PC-9 (cell line): ENCODE results near the gene TATDN2. TPM values are rescaled to one million over a fixed set of nuclear protein-coding genes. Genes with fewer than 3 reads are reported as not detected.
"Not testable (repeated sequence)": the region's sequence is repeated elsewhere in the genome, so short reads cannot be mapped to it uniquely, and the experiment has no call there.

Source experiments
- BruUV-seq: library from RNA; stranded (reverse); fragments of 400-500 nt; replicated peaks from 2 replicates; lab custom pipeline; 2021; lab: Mats Ljungman, UMichigan
- CTCF ChIA-PET: fragments of 300-600 bp; sonication (Branson Sonifier 250); formaldehyde crosslinking; loops from one replicate; lab custom pipeline; 2022; ENCODE audit warnings: antibody characterized with exemption; lab: Charles Lee
- POLR2A ChIA-PET: fragments of 300-600 bp; sonication (Branson Sonifier 250); formaldehyde crosslinking; loops from one replicate; lab custom pipeline; 2022; ENCODE audit warnings: antibody characterized with exemption; ENCODE audit not compliant: unreplicated experiment; lab: Charles Lee
- DNase-seq, 2 experiments: peaks; one replicate each; pipeline versions ENCODE4 v3.0.0 to v3.0.0-alpha.2; 2015 to 2022; ENCODE audit warnings: mixed read lengths in 1 of 2
- H2AFZ ChIP-seq: fragments of 200-600 bp; sonication (generic); 2 replicates; pipeline ENCODE4 v1.8.1; 2017; ENCODE audit warnings: antibody characterized with exemption
- H3F3A ChIP-seq: fragments of 200-600 bp; sonication (generic); 2 replicates; pipeline ENCODE4 v1.8.1; 2017; ENCODE audit warnings: antibody characterized with exemption, mild to moderate bottlenecking, low read depth; ENCODE audit not compliant: insufficient read depth
- H3K27ac ChIP-seq: fragments of 200-600 bp; sonication (generic); 2 replicates; pipeline ENCODE4 v1.6.1; 2016; ENCODE audit warnings: mixed run types
- H3K27me3 ChIP-seq: fragments of 200-600 bp; sonication (generic); 2 replicates; pipeline ENCODE4 v1.6.1; 2016; ENCODE audit warnings: low read depth, mixed run types; ENCODE audit not compliant: insufficient read depth
- H3K36me3 ChIP-seq: fragments of 200-600 bp; sonication (generic); 2 replicates; pipeline ENCODE4 v1.6.1; 2016; ENCODE audit warnings: low read depth, mixed run types
- H3K4me1 ChIP-seq: fragments of 200-600 bp; sonication (generic); replicated peaks from 2 replicates; pipeline ENCODE4 v1.6.1; 2016; ENCODE audit warnings: mixed run types; ENCODE audit not compliant: insufficient read depth
- H3K4me2 ChIP-seq: fragments of 200-600 bp; sonication (generic); 2 replicates; pipeline ENCODE4 v1.6.1; 2017; ENCODE audit warnings: mixed run types
- H3K4me3 ChIP-seq: fragments of 200-600 bp; sonication (generic); 2 replicates; pipeline ENCODE4 v1.6.1; 2016; ENCODE audit warnings: mixed run types
- H3K79me2 ChIP-seq: fragments of 200-600 bp; sonication (generic); 2 replicates; pipeline ENCODE4 v1.6.1; 2017; ENCODE audit warnings: low read depth, mixed run types
- H3K9me2 ChIP-seq: fragments of 200-600 bp; sonication (generic); 2 replicates; pipeline ENCODE4 v1.8.1; 2017; ENCODE audit warnings: mild to moderate bottlenecking; ENCODE audit not compliant: insufficient read depth
- H3K9me3 ChIP-seq: fragments of 200-600 bp; sonication (generic); 2 replicates; pipeline ENCODE4 v1.8.1; 2016; ENCODE audit warnings: low read depth; ENCODE audit not compliant: insufficient read depth
- H4K20me1 ChIP-seq: fragments of 200-600 bp; sonication (generic); 2 replicates; pipeline ENCODE4 v1.8.1; 2017; ENCODE audit not compliant: insufficient read depth
- EZH2 ChIP-seq: fragments of 200-600 bp; sonication (generic); IDR thresholded peaks from 2 replicates; pipeline ENCODE4 v1.8.0; 2017; ENCODE audit warnings: antibody characterized with exemption, low read depth
- intact Hi-C: fragments of 100-400 bp; cut with micrococcal nuclease; formaldehyde crosslinking; loops from one replicate; pipeline ENCODE4 v1.10.0; 2022; ENCODE audit not compliant: unreplicated experiment
- total RNA-seq: library from RNA; stranded (reverse); gene quantifications from 2 replicates; pipeline ENCODE4 v1.2.3, GENCODE V29; 2021
- TF ChIP-seq, protein P1 (sequence below): fragments of 200-600 bp; sonication (generic); conservative IDR thresholded peaks from 2 replicates; pipeline ENCODE4 v1.6.1; 2017; ENCODE audit warnings: mixed run types, antibody characterized with exemption, mild to moderate bottlenecking, moderate library complexity

The TATDN2 gene
- total RNA-seq, 1 experiment from 2014 or later = 34.0 TPM

DNA sequence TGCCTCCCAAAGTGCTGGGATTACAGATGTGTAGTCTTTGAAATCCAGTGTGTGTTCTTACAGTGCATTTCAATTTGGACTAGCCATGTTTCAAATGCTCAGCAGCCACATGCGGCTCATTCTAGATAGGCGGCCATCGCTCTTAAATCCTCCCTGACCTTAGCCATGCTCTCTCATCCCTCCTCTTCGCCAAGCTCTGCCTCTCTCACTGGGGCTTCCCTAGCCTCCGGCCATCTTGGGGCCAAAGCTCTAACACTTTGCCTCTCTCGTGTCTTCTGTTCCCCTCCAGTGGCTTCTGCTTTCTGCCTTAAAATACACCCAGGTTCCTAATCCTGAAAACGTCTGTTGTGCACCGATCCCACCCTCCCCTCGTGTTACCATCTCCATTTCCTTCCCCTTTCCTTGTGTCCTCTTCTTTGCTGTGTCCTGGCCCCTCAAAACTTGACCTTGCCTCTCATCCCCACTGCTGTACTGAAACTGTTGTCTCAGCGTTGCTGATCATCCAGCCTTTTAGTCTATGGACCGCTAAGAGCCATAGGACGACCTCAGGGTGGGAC is 45.8 kb downstream of the TATDN2 start:
- Histone ChIP-seq H3K9me3 (no peaks in the 10 kb centered on the region), H3F3A (peaks cover 3% of the 10 kb centered on the region; the same call in 1 of the 2 replicates), H2AFZ (no peak overlapping the region), H3K27ac (no peak overlapping the region), H3K4me1 (no peaks in the 10 kb centered on the region), H3K79me2 (no peaks in the 10 kb centered on the region), H4K20me1 (no peaks in the 10 kb centered on the region), H3K4me2 (no peak overlapping the region), H3K36me3 (peaks cover 3% of the 10 kb centered on the region; the same call in 1 of the 2 replicates), H3K27me3 (no peaks in the 10 kb centered on the region), H3K4me3 (no peak overlapping the region), H3K9me2 (no peaks in the 10 kb centered on the region)
- DNase-seq = no peak
- TF ChIP-seq, protein P1, sequence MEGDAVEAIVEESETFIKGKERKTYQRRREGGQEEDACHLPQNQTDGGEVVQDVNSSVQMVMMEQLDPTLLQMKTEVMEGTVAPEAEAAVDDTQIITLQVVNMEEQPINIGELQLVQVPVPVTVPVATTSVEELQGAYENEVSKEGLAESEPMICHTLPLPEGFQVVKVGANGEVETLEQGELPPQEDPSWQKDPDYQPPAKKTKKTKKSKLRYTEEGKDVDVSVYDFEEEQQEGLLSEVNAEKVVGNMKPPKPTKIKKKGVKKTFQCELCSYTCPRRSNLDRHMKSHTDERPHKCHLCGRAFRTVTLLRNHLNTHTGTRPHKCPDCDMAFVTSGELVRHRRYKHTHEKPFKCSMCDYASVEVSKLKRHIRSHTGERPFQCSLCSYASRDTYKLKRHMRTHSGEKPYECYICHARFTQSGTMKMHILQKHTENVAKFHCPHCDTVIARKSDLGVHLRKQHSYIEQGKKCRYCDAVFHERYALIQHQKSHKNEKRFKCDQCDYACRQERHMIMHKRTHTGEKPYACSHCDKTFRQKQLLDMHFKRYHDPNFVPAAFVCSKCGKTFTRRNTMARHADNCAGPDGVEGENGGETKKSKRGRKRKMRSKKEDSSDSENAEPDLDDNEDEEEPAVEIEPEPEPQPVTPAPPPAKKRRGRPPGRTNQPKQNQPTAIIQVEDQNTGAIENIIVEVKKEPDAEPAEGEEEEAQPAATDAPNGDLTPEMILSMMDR = no peak
- TF ChIP-seq EZH2 = no peak
- CTCF ChIA-PET = no interaction called here
- intact Hi-C loops = no loop called here
- no TSS peak for BruUV-seq
- POLR2A ChIA-PET = no interaction called here

DNA sequence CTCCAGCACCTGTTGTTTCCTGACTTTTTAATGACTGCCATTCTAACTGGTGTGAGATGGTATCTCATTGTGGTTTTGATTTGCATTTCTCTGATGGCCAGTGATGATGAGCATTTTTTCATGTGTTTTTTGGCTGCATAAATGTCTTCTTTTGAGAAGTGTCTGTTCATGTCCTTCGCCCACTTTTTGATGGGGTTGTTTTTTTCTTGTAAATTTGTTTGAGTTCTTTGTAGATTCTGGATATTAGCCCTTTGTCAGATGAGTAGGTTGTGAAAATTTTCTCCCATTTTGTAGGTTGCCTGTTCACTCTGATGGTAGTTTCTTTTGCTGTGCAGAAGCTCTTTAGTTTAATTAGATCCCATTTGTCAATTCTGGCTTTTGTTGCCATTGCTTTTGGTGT is 49.8 kb downstream of the TATDN2 start:
- H3K36me3 ChIP-seq = peaks cover 12% of the 10 kb centered on the region; the same call in 1 of the 2 replicates
- H3K9me2 ChIP-seq, H3K79me2 ChIP-seq, H3K4me2 ChIP-seq, intact Hi-C loops, DNase-seq, POLR2A ChIA-PET, H3K27me3 ChIP-seq, H3K4me3 ChIP-seq, H3K27ac ChIP-seq, H3K4me1 ChIP-seq, BruUV-seq, H3K9me3 ChIP-seq, H2AFZ ChIP-seq: not testable (repeated sequence)
- peaks cover 15% of the 10 kb centered on the region; the same call in 1 of the 2 replicates for H4K20me1 ChIP-seq
- CTCF ChIA-PET = interaction anchor here (0.7 kb wide), 1 partner anchor 549 kb away, joined by 4 read pairs; no protein-coding TSS in a partner anchor
- peaks cover 13% of the 10 kb centered on the region; the same call in 1 of the 2 replicates for H3F3A ChIP-seq

DNA sequence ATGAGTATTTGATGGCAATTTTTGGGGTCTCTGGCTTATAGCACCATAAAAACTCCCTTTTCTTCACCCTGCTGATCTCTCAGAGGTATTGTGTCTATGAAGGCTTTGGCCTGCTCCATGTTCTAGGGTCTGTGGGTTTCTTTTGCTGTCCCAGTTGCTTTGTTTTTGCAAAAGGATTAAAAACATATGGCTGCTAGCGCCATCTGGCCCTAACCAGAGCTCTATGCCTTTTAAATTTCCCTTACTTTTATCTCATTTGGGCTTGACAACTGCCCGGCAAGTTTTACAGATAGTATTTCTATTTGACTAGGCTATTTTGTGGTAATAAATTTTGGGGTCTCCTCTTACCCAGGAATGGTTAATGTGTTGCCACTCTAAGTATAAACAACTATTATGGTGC is 50.9 kb downstream of the TATDN2 start:
- peaks cover 19% of the 10 kb centered on the region; the same call in 1 of the 2 replicates for H3F3A ChIP-seq
- H3K4me3 ChIP-seq = no peak overlapping the region
- intact Hi-C loops = no loop called here
- DNase-seq = no peak
- POLR2A ChIA-PET = no interaction called here
- H3K27ac ChIP-seq = no peak overlapping the region
- H2AFZ ChIP-seq = no peak overlapping the region
- no peaks in the 10 kb centered on the region for H3K4me1 ChIP-seq
- no peaks in the 10 kb centered on the region for H3K9me3 ChIP-seq
- CTCF ChIA-PET = no interaction called here
- H4K20me1 ChIP-seq = peaks cover 15% of the 10 kb centered on the region; the same call in 1 of the 2 replicates
- peaks cover 21% of the 10 kb centered on the region; the same call in 1 of the 2 replicates for H3K36me3 ChIP-seq
- no peaks in the 10 kb centered on the region for H3K27me3 ChIP-seq
- H3K4me2 ChIP-seq = no peak overlapping the region
- no TSS peak for BruUV-seq
- no peaks in the 10 kb centered on the region for H3K9me2 ChIP-seq
- TF ChIP-seq, protein P1 = no peak
- no peak for TF ChIP-seq EZH2
- H3K79me2 ChIP-seq = no peaks in the 10 kb centered on the region
